Measurements from ENCODE around the gene FAM171A1. TPM values are rescaled to one million over a fixed set of nuclear protein-coding genes. Genes with fewer than 3 reads are reported as not detected.

Gene FAM171A1
- total RNA-seq, 1 donor from 2014 or later, result 86.1 TPM

DNA sequence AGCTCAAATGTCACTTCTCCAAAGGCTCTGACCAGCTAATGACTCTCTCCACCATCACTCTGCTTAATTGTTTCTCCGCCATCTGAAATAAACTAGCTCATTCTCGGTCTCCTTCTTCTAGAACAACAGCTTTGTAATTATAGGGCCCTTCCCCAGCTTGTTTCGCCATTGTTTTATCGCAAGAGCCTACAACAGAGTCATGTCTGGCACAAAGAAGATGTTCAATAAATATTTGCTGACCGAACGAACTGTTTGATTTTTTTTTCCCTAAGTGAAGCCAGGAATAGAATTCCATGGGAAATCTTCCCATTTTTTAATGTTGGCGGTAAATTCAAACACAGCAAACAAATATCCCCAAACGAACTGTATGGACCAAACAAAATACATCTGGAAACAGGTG is 138.8 kb downstream of the FAM171A1 start:
- Mint-ChIP-seq H3K4me1 (ENCODE audit: low read depth) (peaks cover 10% of the 10 kb centered on the region), H3K36me3 (ENCODE audit: insufficient read depth) (peaks cover 14% of the 10 kb centered on the region), H3K4me3 (ENCODE audit: low read depth) (no peak overlapping the region), H3K9me3 (ENCODE audit: low read depth) (peaks cover 7% of the 10 kb centered on the region), H3K27me3 (no peaks in the 10 kb centered on the region), H3K27ac (no peak overlapping the region)
- DNase-seq (ENCODE audit: low spot score, unreplicated experiment), result no peak
- TF ChIP-seq, protein P1, sequence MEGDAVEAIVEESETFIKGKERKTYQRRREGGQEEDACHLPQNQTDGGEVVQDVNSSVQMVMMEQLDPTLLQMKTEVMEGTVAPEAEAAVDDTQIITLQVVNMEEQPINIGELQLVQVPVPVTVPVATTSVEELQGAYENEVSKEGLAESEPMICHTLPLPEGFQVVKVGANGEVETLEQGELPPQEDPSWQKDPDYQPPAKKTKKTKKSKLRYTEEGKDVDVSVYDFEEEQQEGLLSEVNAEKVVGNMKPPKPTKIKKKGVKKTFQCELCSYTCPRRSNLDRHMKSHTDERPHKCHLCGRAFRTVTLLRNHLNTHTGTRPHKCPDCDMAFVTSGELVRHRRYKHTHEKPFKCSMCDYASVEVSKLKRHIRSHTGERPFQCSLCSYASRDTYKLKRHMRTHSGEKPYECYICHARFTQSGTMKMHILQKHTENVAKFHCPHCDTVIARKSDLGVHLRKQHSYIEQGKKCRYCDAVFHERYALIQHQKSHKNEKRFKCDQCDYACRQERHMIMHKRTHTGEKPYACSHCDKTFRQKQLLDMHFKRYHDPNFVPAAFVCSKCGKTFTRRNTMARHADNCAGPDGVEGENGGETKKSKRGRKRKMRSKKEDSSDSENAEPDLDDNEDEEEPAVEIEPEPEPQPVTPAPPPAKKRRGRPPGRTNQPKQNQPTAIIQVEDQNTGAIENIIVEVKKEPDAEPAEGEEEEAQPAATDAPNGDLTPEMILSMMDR (IDR thresholded peaks at IDR 0.05; ENCODE audit: unreplicated experiment), result no peak

DNA sequence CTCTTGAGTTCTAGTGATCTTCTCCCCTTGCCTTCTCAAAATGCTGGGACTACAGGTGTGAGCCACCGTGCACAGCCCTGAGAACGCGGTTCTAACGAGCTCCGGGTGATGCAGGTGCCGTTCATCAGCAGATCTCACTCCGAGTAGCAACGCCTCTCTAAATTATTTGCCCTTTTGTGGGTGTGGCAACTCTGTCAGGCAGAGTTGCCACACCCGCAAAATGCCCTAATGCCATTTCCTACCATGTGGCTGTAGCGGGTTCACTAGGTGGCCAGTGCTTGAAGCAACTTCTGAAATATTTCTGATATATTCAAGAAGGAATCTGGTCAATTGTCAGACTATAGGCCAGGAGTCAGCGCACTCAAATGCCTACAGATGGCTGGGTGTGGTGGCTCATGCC is 139.7 kb downstream of the FAM171A1 start:
- H3K27ac Mint-ChIP-seq, result no peak overlapping the region
- DNase-seq (ENCODE audit: low spot score, unreplicated experiment), result no peak
- peaks cover 8% of the 10 kb centered on the region for H3K4me1 Mint-ChIP-seq (ENCODE audit: low read depth)
- H3K36me3 Mint-ChIP-seq (ENCODE audit: insufficient read depth), result peaks cover 14% of the 10 kb centered on the region
- TF ChIP-seq, protein P1 (IDR thresholded peaks at IDR 0.05; ENCODE audit: unreplicated experiment), result no peak
- peaks cover 7% of the 10 kb centered on the region for H3K9me3 Mint-ChIP-seq (ENCODE audit: low read depth)
- H3K27me3 Mint-ChIP-seq, result no peaks in the 10 kb centered on the region
- no peak overlapping the region for H3K4me3 Mint-ChIP-seq (ENCODE audit: low read depth)

DNA sequence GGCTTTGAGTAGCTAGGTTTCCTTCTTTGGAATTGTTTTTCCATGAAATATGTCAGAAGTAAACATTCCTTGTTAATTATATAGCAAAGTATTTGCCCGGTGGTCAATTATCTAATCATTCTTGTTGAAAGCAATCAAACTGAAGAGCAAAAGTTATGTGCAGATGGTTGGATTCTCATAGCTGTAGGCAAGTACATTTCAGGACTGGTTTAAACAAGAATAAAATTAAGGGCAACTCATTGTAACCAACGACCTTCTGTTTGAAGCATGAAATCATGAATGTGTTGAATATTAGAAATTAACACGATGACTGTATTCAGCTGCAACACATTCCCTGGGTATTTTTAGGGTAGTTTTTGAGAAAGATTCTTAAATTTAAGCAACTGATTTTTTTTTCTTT is 140.8 kb downstream of the FAM171A1 start:
- Mint-ChIP-seq H3K27ac (no peak overlapping the region), H3K9me3 (ENCODE audit: low read depth) (peaks cover 4% of the 10 kb centered on the region), H3K36me3 (ENCODE audit: insufficient read depth) (peaks cover 14% of the 10 kb centered on the region), H3K4me3 (ENCODE audit: low read depth) (no peak overlapping the region), H3K4me1 (ENCODE audit: low read depth) (peaks cover 8% of the 10 kb centered on the region), H3K27me3 (no peaks in the 10 kb centered on the region)
- no peak for DNase-seq (ENCODE audit: low spot score, unreplicated experiment)
- TF ChIP-seq, protein P1 (IDR thresholded peaks at IDR 0.05; ENCODE audit: unreplicated experiment), result no peak

DNA sequence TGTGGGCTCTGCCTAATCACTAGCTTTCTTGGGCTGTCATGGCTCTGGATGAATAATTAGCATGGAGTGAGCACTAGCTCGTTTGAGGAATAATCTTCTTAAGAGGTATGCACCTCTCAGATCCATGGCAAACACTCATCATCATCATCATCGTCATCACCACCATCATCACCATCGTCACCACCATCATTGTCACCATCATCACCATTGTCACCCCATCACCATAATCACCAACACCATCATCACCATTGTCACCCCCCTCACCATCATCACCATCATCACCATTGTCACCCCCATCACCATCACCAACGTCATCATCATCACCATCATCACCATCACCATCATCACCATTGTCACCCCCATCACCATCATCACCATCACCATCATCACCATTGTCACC is 141.8 kb downstream of the FAM171A1 start:
- DNase-seq (ENCODE audit: low spot score, unreplicated experiment), result no peak
- Mint-ChIP-seq H3K36me3 (ENCODE audit: insufficient read depth) (peaks cover 21% of the 10 kb centered on the region), H3K4me3 (ENCODE audit: low read depth) (no peak overlapping the region), H3K27ac (peak overlapping the region; percentile 73), H3K27me3 (no peaks in the 10 kb centered on the region), H3K4me1 (ENCODE audit: low read depth) (peaks cover 8% of the 10 kb centered on the region), H3K9me3 (ENCODE audit: low read depth) (peaks cover 3% of the 10 kb centered on the region)
- TF ChIP-seq, protein P1 (IDR thresholded peaks at IDR 0.05; ENCODE audit: unreplicated experiment), result no peak

DNA sequence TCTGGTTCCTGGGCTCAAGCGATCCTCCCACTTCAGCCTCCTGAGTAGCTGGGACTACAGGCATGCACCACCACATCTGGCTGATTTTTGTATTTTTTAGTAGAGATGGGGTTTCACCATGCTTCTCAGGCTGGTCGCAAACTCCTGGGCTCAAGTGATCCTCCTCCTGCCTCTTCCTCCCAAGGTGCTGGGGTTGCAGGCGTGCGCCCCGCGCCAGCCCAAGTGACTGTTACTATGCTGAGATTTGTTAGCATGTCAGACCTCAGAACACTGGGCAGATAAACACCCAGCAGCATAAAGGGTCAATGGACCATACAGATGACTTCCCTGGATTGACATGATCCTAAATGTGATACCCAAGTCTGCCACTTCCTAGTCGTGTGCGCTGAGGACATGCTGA is 142.7 kb downstream of the FAM171A1 start:
- peaks cover 3% of the 10 kb centered on the region for H3K9me3 Mint-ChIP-seq (ENCODE audit: low read depth)
- no peak overlapping the region for H3K4me3 Mint-ChIP-seq (ENCODE audit: low read depth)
- no peak for DNase-seq (ENCODE audit: low spot score, unreplicated experiment)
- no peaks in the 10 kb centered on the region for H3K27me3 Mint-ChIP-seq
- H3K36me3 Mint-ChIP-seq (ENCODE audit: insufficient read depth), result peaks cover 20% of the 10 kb centered on the region
- TF ChIP-seq, protein P1 (IDR thresholded peaks at IDR 0.05; ENCODE audit: unreplicated experiment), result no peak
- H3K27ac Mint-ChIP-seq, result peak overlapping the region; percentile 83
- H3K4me1 Mint-ChIP-seq (ENCODE audit: low read depth), result peaks cover 8% of the 10 kb centered on the region
